SKM-1 treated with dmso at 0.1 percent for 144 hours (cell line): Measurements from ENCODE around the gene SLX4IP.
A peak's percentile ranks its signal among the peaks of the same experiment; 100 is the strongest.

Experiments
- DNase-seq: peaks from one replicate; lab custom pipeline; 2025; ENCODE audit not compliant: unreplicated experiment; lab: John Stamatoyannopoulos, UW

Gene SLX4IP

GRCh38 chr20:10492844-10493243 lies 57.7 kb downstream of the SLX4IP start:
- no peak for DNase-seq

- DNase-seq: no peak
Measured at GRCh38 chr20:10495173-10495572, 60.1 kb downstream of the SLX4IP start.

GRCh38 chr20:10496465-10496864 lies 61.4 kb downstream of the SLX4IP start:
- DNase-seq: no peak

- DNase-seq: no peak
Measured at GRCh38 chr20:10497283-10497682, 62.2 kb downstream of the SLX4IP start.

- DNase-seq: no peak
Measured at GRCh38 chr20:10497791-10498190, 62.7 kb downstream of the SLX4IP start.

- DNase-seq: no peak
Measured at GRCh38 chr20:10498200-10498599, 63.1 kb downstream of the SLX4IP start.

GRCh38 chr20:10501402-10501801 lies 66.3 kb downstream of the SLX4IP start:
- DNase-seq: peak; percentile 68

GRCh38 chr20:10502098-10502526 lies 67.0 kb downstream of the SLX4IP start:
- no peak for DNase-seq

- no peak for DNase-seq
Measured at GRCh38 chr20:10504608-10504993, 69.5 kb downstream of the SLX4IP start.

- peak; percentile 45 for DNase-seq
Measured at GRCh38 chr20:10504994-10505730, 70.1 kb downstream of the SLX4IP start.

- no peak for DNase-seq
Measured at GRCh38 chr20:10505827-10506226, 70.7 kb downstream of the SLX4IP start.

GRCh38 chr20:10507052-10507451 lies 71.9 kb downstream of the SLX4IP start:
- no peak for DNase-seq

- no peak for DNase-seq
Measured at GRCh38 chr20:10508060-10508459, 73.0 kb downstream of the SLX4IP start.

GRCh38 chr20:10508468-10509251 lies 73.6 kb downstream of the SLX4IP start:
- DNase-seq: no peak

- no peak for DNase-seq
Measured at GRCh38 chr20:10509376-10509775, 74.3 kb downstream of the SLX4IP start.

- no peak for DNase-seq
Measured at GRCh38 chr20:10510216-10510615, 75.1 kb downstream of the SLX4IP start.

GRCh38 chr20:10511170-10511508 lies 76.0 kb downstream of the SLX4IP start:
- no peak for DNase-seq

GRCh38 chr20:10511509-10512251 lies 76.6 kb downstream of the SLX4IP start:
- DNase-seq: peak; percentile 67

GRCh38 chr20:10513061-10513460 lies 78.0 kb downstream of the SLX4IP start:
- DNase-seq: no peak

GRCh38 chr20:10513931-10514575 lies 78.9 kb downstream of the SLX4IP start:
- DNase-seq: no peak

GRCh38 chr20:10516529-10516928 lies 81.4 kb downstream of the SLX4IP start:
- no peak for DNase-seq
